Cardiac muscle cell (in vitro differentiated cells and primary cell): ENCODE measurements around the gene OR5P2. TPM values are rescaled to one million over a fixed set of nuclear protein-coding genes. Genes with fewer than 3 reads are reported as not detected.

Source experiments
- DNase-seq, 2 donors: peaks; one replicate each; pipeline versions ENCODE4 v3.0.0 to v3.0.0-alpha.2; 2010 to 2017; ENCODE audit warnings: low read depth in 1 of 2, low spot score in 1 of 2
- H3K27ac ChIP-seq: fragments of 200-600 bp; sonication (generic); 2 replicates; pipeline ENCODE4 v1.5.1; 2016
- H3K27me3 ChIP-seq: fragments of 200-600 bp; sonication (generic); 2 replicates; pipeline ENCODE4 v1.6.0; 2016; ENCODE audit warnings: control low read depth
- H3K36me3 ChIP-seq: fragments of 200-600 bp; sonication (generic); 2 replicates; pipeline ENCODE4 v1.5.1; 2016; ENCODE audit warnings: control low read depth
- H3K4me1 ChIP-seq: fragments of 200-600 bp; sonication (generic); 2 replicates; pipeline ENCODE4 v1.8.1; 2017; ENCODE audit warnings: low read depth, mild to moderate bottlenecking, mixed run types
- H3K4me3 ChIP-seq: fragments of 200-600 bp; sonication (generic); 2 replicates; pipeline ENCODE4 v1.5.1; 2016; ENCODE audit warnings: mild to moderate bottlenecking
- H3K9me3 ChIP-seq: fragments of 200-600 bp; sonication (generic); 2 replicates; pipeline ENCODE4 v1.5.1; 2017; ENCODE audit warnings: low read depth, mild to moderate bottlenecking, control low read depth
- polyA plus RNA-seq: library from polyadenylated mRNA; unstranded; fragments of >200 nt; fragmentation: Nextera tagmentation; extraction: Ambion mirVana; gene quantifications from 2 replicates; pipeline ENCODE4 v1.2.1, GENCODE V29; 2016
- total RNA-seq: library from RNA; depleted of rRNA; stranded (reverse); fragments of >200 nt; gene quantifications from 2 replicates; pipeline ENCODE4 v1.2.3, GENCODE V29; 2016
- TF ChIP-seq, protein P1 (sequence below): IDR thresholded peaks from 2 replicates; pipeline ENCODE4 v1.5.1; 2012; ENCODE audit warnings: low read depth, mild to moderate bottlenecking, low read length

Gene OR5P2, protein sequence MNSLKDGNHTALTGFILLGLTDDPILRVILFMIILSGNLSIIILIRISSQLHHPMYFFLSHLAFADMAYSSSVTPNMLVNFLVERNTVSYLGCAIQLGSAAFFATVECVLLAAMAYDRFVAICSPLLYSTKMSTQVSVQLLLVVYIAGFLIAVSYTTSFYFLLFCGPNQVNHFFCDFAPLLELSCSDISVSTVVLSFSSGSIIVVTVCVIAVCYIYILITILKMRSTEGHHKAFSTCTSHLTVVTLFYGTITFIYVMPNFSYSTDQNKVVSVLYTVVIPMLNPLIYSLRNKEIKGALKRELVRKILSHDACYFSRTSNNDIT
- total RNA-seq (not detected in 2 replicates), polyA plus RNA-seq (not detected in 2 replicates)

DNA sequence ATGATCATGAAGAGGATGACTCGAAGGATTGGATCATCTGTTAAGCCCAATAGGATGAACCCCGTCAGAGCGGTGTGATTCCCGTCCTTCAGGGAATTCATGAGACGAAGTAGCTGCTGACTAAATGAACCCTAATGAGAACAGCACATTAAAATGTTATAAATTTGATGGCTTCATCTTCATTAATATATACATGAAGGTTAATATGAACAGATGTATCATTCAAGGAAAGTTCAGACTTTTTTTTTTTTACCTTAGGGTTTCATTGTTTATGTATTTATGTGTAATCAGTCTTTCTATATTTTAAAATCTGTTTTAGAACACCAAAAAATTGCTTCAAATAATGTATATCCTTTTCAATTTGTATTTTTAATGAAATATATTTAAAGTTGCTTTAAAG, at the start of gene OR5P2:
OR5P2 (minus strand) TSS at position 101 of the 400 bp plus-strand sequence; CDS start at position 101, 0 bp downstream.
- H3K27ac ChIP-seq: no peak within 1 kb of the TSS
- TF ChIP-seq, protein P1, sequence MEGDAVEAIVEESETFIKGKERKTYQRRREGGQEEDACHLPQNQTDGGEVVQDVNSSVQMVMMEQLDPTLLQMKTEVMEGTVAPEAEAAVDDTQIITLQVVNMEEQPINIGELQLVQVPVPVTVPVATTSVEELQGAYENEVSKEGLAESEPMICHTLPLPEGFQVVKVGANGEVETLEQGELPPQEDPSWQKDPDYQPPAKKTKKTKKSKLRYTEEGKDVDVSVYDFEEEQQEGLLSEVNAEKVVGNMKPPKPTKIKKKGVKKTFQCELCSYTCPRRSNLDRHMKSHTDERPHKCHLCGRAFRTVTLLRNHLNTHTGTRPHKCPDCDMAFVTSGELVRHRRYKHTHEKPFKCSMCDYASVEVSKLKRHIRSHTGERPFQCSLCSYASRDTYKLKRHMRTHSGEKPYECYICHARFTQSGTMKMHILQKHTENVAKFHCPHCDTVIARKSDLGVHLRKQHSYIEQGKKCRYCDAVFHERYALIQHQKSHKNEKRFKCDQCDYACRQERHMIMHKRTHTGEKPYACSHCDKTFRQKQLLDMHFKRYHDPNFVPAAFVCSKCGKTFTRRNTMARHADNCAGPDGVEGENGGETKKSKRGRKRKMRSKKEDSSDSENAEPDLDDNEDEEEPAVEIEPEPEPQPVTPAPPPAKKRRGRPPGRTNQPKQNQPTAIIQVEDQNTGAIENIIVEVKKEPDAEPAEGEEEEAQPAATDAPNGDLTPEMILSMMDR: no peak
- no peak within 1 kb of the TSS for H3K4me3 ChIP-seq
- H3K4me1 ChIP-seq: no peaks in the 10 kb centered on the region
- no peaks in the 10 kb centered on the region for H3K36me3 ChIP-seq
- no peak for DNase-seq
- H3K27me3 ChIP-seq: no peaks in the 10 kb centered on the region
- H3K9me3 ChIP-seq: no peaks in the 10 kb centered on the region

DNA sequence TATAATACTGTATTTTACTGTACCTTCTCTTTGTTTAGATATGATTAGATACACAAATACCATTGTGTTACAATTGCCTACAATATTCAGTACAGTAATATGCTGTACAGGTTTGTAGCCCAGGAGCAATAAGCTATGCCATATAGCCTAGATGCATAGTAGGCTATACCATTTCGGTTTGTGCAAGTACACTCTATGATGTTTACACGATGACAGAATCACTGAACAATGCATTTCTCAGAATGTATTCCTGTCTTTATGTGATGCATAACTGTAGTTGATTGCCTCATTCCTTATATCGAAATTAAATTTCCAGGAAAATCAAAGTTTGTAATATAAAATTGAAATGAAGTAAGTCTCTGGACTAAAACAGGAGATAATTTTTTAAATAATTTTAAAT, 49.3 kb upstream of the OR5P2 start:
- H3K4me3 ChIP-seq: no peak overlapping the region
- no peak overlapping the region for H3K27ac ChIP-seq
- no peaks in the 10 kb centered on the region for H3K9me3 ChIP-seq
- DNase-seq: no peak
- no peaks in the 10 kb centered on the region for H3K27me3 ChIP-seq
- no peaks in the 10 kb centered on the region for H3K36me3 ChIP-seq
- TF ChIP-seq, protein P1: no peak
- H3K4me1 ChIP-seq: no peaks in the 10 kb centered on the region

DNA sequence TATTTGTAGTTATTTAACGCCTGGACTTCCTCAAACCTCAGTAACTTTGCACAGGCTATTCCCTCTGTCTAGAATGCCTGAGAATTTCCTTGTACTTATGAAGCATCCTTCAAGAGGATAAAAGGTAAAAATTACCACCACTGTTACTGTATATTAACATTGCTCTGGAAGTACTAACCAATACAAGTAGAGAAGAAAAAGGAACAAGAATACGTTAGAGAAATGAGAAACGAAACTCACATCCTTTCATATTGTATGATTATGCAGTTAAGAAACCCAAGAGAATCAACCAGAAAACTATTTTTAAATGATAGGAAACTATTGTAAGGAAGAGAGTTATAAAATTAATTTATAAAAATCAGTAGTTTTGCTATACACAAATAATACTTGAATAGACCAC, 48.2 kb upstream of the OR5P2 start:
- no peaks in the 10 kb centered on the region for H3K9me3 ChIP-seq
- no peaks in the 10 kb centered on the region for H3K36me3 ChIP-seq
- H3K4me3 ChIP-seq: no peak overlapping the region
- DNase-seq: no peak
- no peaks in the 10 kb centered on the region for H3K4me1 ChIP-seq
- no peaks in the 10 kb centered on the region for H3K27me3 ChIP-seq
- TF ChIP-seq, protein P1: no peak
- no peak overlapping the region for H3K27ac ChIP-seq

DNA sequence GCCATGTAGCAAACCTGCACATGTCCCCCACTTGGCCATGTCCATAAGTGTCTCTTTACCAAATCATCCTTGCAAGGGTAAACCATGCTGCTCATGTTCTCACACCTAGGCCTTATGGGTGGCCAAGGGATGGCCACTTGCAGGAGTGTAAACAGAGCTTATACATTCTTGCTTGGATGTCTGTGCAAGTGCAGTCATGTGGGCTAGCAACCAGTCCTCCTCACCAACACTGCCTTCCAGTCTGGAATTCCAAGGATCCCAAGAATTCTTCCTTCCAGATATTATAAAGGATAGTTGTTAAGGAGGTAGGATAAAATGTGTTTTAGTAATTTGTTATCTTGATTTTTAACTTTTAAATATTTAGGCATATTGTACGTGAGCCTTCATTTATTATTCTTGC, 47.8 kb upstream of the OR5P2 start:
- Histone ChIP-seq H3K4me3 (no peak overlapping the region), H3K27me3 (no peaks in the 10 kb centered on the region), H3K9me3 (no peaks in the 10 kb centered on the region), H3K4me1 (no peaks in the 10 kb centered on the region), H3K27ac (no peak overlapping the region), H3K36me3 (no peaks in the 10 kb centered on the region)
- no peak for DNase-seq
- TF ChIP-seq, protein P1: no peak

DNA sequence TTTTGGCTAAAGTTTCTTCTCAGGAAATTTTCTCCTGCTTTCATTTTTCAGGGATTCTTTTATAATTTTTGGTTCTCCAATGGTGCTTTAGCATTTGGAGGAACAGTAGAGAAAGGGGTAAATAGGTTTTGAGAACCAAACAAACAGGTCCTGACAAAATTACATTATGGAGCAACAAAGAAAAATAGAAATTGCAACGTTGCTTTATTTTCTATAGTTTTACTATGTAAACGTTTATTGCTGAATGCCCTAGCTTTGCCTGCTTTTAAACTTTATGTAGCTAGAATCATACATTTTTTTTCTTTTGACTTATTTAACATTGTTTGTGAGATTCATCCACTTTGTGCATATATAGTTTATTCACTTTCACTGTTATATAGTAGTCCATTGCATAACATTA, 43.8 kb upstream of the OR5P2 start:
- no peaks in the 10 kb centered on the region for H3K36me3 ChIP-seq
- H3K4me1 ChIP-seq: no peaks in the 10 kb centered on the region
- no peak overlapping the region for H3K4me3 ChIP-seq
- TF ChIP-seq, protein P1: no peak
- no peak overlapping the region for H3K27ac ChIP-seq
- no peaks in the 10 kb centered on the region for H3K9me3 ChIP-seq
- no peaks in the 10 kb centered on the region for H3K27me3 ChIP-seq
- DNase-seq: no peak
